WTC11 (cell line): Measurements from ENCODE around the gene C6orf132. TPM values are rescaled to one million over a fixed set of nuclear protein-coding genes. Genes with fewer than 3 reads are reported as not detected.

ENCODE experiments used
- ATAC-seq: fragments of 200-7000 bp; cut with Tn5 transposase; 2 replicates; pipeline ENCODE4 v1.10.0; 2021; ENCODE audit warnings: mild to moderate bottlenecking, moderate library complexity
- CTCF ChIA-PET: fragments of 300-600 bp; sonication (Branson Sonifier 250); formaldehyde crosslinking; loops from one replicate; lab custom pipeline; 2021; ENCODE audit warnings: antibody characterized with exemption; lab: Charles Lee
- POLR2A ChIA-PET: fragments of 350-600 bp; sonication (Branson Sonifier 250); formaldehyde crosslinking; loops from one replicate; lab custom pipeline; 2021; ENCODE audit warnings: antibody characterized with exemption; lab: Charles Lee
- DNase-seq: peaks from one replicate; pipeline ENCODE4 v3.0.0; 2021; ENCODE audit warnings: low spot score
- H3K27ac Mint-ChIP-seq: 2 replicates; pipeline ENCODE4 v1.8.0; 2021; ENCODE audit warnings: mixed read lengths
- H3K27me3 Mint-ChIP-seq: 2 replicates; pipeline ENCODE4 v1.8.0; 2021; ENCODE audit warnings: low read depth, mild to moderate bottlenecking, moderate library complexity, mixed read lengths
- H3K36me3 Mint-ChIP-seq: 2 replicates; pipeline ENCODE4 v1.8.0; 2021; ENCODE audit warnings: mixed read lengths
- H3K4me1 Mint-ChIP-seq: 2 replicates; pipeline ENCODE4 v1.8.0; 2022; ENCODE audit warnings: mixed read lengths
- H3K4me3 Mint-ChIP-seq: 2 replicates; pipeline ENCODE4 v1.8.0; 2021; ENCODE audit warnings: mild to moderate bottlenecking, moderate library complexity, mixed read lengths
- H3K9me3 Mint-ChIP-seq: 2 replicates; pipeline ENCODE4 v1.8.0; 2021; ENCODE audit warnings: mixed read lengths
- CREM ChIP-seq: sonication (generic); formaldehyde crosslinking; IDR thresholded peaks from 2 replicates; pipeline ENCODE4 v1.8.1; 2022; ENCODE audit warnings: mild to moderate bottlenecking, missing genetic modification reagents, moderate library complexity
- EMX1 ChIP-seq: fragments of 250-450 bp; sonication (Bioruptor Pico); IDR thresholded peaks from 2 replicates; pipeline ENCODE4 v1.8.0; 2021; ENCODE audit warnings: mild to moderate bottlenecking
- FOXP1 ChIP-seq: sonication (generic); formaldehyde crosslinking; IDR thresholded peaks from 2 replicates; pipeline ENCODE4 v1.8.0; 2022; ENCODE audit warnings: missing genetic modification reagents, mild to moderate bottlenecking, moderate library complexity, borderline replicate concordance
- GABPB1 ChIP-seq: sonication (generic); formaldehyde crosslinking; IDR thresholded peaks from 2 replicates; pipeline ENCODE4 v1.8.1; 2023; ENCODE audit warnings: mild to moderate bottlenecking, missing genetic modification reagents
- HMGA2 ChIP-seq: fragments of 250-450 bp; sonication (Bioruptor Pico); IDR thresholded peaks from 2 replicates; pipeline ENCODE4 v1.4.0; 2021; ENCODE audit warnings: mild to moderate bottlenecking, moderate library complexity
- NR1H2 ChIP-seq: sonication (generic); formaldehyde crosslinking; IDR thresholded peaks from 2 replicates; pipeline ENCODE4 v1.9.0; 2021; ENCODE audit warnings: mild to moderate bottlenecking, moderate library complexity, missing genetic modification reagents
- TEAD4 ChIP-seq: sonication (generic); formaldehyde crosslinking; IDR thresholded peaks from 2 replicates; pipeline ENCODE4 v1.8.0; 2022; ENCODE audit warnings: mild to moderate bottlenecking, missing genetic modification reagents
- ZNF263 ChIP-seq: sonication (generic); formaldehyde crosslinking; IDR thresholded peaks from 2 replicates; pipeline ENCODE4 v1.8.1; 2022; ENCODE audit warnings: low read depth, mild to moderate bottlenecking, moderate library complexity, missing genetic modification reagents
- ZNF416 ChIP-seq: fragments of 250-450 bp; sonication (Bioruptor Pico); IDR thresholded peaks from 2 replicates; pipeline ENCODE4 v1.9.0; 2021; ENCODE audit warnings: mild to moderate bottlenecking, inconsistent platforms
- total RNA-seq: library from RNA; stranded (reverse); gene quantifications from 3 replicates; pipeline ENCODE4 v1.2.3, GENCODE V29; 2021
- TF ChIP-seq, protein P1 (sequence below): sonication (generic); formaldehyde crosslinking; IDR thresholded peaks from 2 replicates; pipeline ENCODE4 v1.8.1; 2023; ENCODE audit warnings: mild to moderate bottlenecking, missing genetic modification reagents
- TF ChIP-seq, protein P2 (sequence below): sonication (generic); formaldehyde crosslinking; conservative IDR thresholded peaks from 2 replicates; pipeline ENCODE4 v1.8.1; 2022; ENCODE audit warnings: mild to moderate bottlenecking, missing genetic modification reagents
- TF ChIP-seq, protein P3 (sequence below): sonication (generic); formaldehyde crosslinking; IDR thresholded peaks from 2 replicates; pipeline ENCODE4 v1.8.0; 2023; ENCODE audit warnings: missing genetic modification reagents, mild to moderate bottlenecking, borderline replicate concordance
- TF ChIP-seq, protein P4 (sequence below): sonication (generic); formaldehyde crosslinking; IDR thresholded peaks from 2 replicates; pipeline ENCODE4 v1.8.0; 2022; ENCODE audit warnings: mild to moderate bottlenecking, missing genetic modification reagents
- TF ChIP-seq, protein P5 (sequence below): sonication (generic); formaldehyde crosslinking; IDR thresholded peaks from 2 replicates; pipeline ENCODE4 v1.8.1; 2023; ENCODE audit warnings: mild to moderate bottlenecking, missing genetic modification reagents, moderate library complexity
- TF ChIP-seq, protein P6 (sequence below): sonication (generic); formaldehyde crosslinking; IDR thresholded peaks from 2 replicates; pipeline ENCODE4 v1.8.0; 2022; ENCODE audit warnings: mild to moderate bottlenecking, missing genetic modification reagents
- TF ChIP-seq, protein P7 (sequence below): fragments of 200-600 bp; IDR thresholded peaks from 2 replicates; pipeline ENCODE4 v1.8.0; 2022; ENCODE audit warnings: antibody characterized with exemption
- TF ChIP-seq, protein P8 (sequence below): fragments of 250-450 bp; sonication (Bioruptor Pico); conservative IDR thresholded peaks from 2 replicates; pipeline ENCODE4 v1.9.0; 2021; ENCODE audit warnings: mild to moderate bottlenecking
- TF ChIP-seq, protein P9 (sequence below): fragments of 250-450 bp; sonication (Bioruptor Pico); IDR thresholded peaks from 2 replicates; pipeline ENCODE4 v1.8.0; 2021; ENCODE audit warnings: mild to moderate bottlenecking
- TF ChIP-seq, protein P10 (sequence below): sonication (generic); formaldehyde crosslinking; IDR thresholded peaks from 2 replicates; pipeline ENCODE4 v1.8.1; 2023; ENCODE audit warnings: mild to moderate bottlenecking, missing genetic modification reagents

Gene C6orf132
- total RNA-seq, 1 experiment from 2014 or later = 52.6 TPM

DNA sequence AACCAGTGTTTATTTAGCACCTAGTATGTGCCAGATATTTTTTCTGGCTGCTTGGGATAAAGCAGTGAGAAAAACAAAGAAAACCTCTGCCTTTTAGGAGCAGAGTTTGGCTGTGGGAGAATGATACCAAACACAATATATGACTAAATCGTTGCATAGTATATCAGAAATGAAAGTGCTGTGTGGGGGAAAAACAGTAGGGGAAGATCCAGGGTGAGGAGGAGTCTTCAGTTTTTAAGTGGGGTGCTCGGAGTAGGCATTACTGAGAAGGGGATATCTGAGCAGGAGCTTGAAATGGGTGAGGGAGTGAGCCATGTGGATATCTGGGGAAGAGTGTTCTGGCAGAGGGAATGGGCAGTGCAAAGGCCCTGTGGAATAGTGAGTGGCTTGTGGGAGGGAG lies 69.1 kb downstream of the C6orf132 start (continued):
- TF ChIP-seq, protein P1, sequence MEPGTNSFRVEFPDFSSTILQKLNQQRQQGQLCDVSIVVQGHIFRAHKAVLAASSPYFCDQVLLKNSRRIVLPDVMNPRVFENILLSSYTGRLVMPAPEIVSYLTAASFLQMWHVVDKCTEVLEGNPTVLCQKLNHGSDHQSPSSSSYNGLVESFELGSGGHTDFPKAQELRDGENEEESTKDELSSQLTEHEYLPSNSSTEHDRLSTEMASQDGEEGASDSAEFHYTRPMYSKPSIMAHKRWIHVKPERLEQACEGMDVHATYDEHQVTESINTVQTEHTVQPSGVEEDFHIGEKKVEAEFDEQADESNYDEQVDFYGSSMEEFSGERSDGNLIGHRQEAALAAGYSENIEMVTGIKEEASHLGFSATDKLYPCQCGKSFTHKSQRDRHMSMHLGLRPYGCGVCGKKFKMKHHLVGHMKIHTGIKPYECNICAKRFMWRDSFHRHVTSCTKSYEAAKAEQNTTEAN (CRISPR knock-in tag) = no peak
- no peak for TF ChIP-seq HMGA2 (CRISPR knock-in tag)
- TF ChIP-seq, protein P2, sequence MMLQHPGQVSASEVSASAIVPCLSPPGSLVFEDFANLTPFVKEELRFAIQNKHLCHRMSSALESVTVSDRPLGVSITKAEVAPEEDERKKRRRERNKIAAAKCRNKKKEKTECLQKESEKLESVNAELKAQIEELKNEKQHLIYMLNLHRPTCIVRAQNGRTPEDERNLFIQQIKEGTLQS (CRISPR knock-in tag) = no peak
- TF ChIP-seq ZNF263 (CRISPR knock-in tag) = no peak
- TF ChIP-seq NR1H2 = no peak
- TF ChIP-seq, protein P3, sequence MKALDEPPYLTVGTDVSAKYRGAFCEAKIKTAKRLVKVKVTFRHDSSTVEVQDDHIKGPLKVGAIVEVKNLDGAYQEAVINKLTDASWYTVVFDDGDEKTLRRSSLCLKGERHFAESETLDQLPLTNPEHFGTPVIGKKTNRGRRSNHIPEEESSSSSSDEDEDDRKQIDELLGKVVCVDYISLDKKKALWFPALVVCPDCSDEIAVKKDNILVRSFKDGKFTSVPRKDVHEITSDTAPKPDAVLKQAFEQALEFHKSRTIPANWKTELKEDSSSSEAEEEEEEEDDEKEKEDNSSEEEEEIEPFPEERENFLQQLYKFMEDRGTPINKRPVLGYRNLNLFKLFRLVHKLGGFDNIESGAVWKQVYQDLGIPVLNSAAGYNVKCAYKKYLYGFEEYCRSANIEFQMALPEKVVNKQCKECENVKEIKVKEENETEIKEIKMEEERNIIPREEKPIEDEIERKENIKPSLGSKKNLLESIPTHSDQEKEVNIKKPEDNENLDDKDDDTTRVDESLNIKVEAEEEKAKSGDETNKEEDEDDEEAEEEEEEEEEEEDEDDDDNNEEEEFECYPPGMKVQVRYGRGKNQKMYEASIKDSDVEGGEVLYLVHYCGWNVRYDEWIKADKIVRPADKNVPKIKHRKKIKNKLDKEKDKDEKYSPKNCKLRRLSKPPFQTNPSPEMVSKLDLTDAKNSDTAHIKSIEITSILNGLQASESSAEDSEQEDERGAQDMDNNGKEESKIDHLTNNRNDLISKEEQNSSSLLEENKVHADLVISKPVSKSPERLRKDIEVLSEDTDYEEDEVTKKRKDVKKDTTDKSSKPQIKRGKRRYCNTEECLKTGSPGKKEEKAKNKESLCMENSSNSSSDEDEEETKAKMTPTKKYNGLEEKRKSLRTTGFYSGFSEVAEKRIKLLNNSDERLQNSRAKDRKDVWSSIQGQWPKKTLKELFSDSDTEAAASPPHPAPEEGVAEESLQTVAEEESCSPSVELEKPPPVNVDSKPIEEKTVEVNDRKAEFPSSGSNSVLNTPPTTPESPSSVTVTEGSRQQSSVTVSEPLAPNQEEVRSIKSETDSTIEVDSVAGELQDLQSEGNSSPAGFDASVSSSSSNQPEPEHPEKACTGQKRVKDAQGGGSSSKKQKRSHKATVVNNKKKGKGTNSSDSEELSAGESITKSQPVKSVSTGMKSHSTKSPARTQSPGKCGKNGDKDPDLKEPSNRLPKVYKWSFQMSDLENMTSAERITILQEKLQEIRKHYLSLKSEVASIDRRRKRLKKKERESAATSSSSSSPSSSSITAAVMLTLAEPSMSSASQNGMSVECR = no peak
- no peak for TF ChIP-seq EMX1
- TF ChIP-seq, protein P4, sequence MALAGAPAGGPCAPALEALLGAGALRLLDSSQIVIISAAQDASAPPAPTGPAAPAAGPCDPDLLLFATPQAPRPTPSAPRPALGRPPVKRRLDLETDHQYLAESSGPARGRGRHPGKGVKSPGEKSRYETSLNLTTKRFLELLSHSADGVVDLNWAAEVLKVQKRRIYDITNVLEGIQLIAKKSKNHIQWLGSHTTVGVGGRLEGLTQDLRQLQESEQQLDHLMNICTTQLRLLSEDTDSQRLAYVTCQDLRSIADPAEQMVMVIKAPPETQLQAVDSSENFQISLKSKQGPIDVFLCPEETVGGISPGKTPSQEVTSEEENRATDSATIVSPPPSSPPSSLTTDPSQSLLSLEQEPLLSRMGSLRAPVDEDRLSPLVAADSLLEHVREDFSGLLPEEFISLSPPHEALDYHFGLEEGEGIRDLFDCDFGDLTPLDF (CRISPR knock-in tag) = no peak
- TF ChIP-seq, protein P5, sequence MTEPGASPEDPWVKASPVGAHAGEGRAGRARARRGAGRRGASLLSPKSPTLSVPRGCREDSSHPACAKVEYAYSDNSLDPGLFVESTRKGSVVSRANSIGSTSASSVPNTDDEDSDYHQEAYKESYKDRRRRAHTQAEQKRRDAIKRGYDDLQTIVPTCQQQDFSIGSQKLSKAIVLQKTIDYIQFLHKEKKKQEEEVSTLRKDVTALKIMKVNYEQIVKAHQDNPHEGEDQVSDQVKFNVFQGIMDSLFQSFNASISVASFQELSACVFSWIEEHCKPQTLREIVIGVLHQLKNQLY = no peak
- TF ChIP-seq FOXP1 (CRISPR knock-in tag) = no peak

DNA sequence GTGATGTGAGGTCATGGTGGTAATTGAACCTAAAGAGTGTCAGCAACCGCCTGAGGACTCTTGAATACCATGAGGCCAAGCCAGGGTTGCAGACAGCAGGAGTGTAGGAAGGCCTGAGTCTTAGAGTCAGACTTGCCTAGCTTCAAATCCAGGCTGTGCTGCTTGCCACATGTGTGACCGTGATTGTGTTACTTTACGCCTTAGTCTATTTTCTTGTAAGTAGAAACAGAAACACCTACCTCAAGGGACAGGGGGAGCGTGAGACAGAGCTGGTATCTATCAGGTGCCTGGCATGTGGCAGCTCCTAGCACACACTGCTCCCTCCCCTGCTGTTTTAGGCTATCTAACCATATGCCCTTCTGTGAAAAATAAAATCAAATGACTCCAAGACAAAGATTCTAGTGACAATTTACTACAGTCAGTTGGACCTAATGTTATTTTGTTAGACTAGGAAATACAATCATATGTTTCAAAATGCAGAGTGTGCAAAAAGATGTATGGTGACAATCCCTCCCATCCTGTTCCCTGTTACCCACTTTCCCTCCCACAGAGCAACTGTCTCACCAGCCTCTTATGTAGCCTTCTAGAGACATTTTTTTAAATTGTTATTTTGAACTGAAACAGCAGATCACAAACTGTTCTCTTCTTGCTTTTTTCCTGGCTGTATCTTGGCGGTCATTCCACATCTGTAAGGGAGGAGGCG lies 70.4 kb downstream of the C6orf132 start:
- CTCF ChIA-PET = interaction anchor here (2.4 kb wide), 1 partner anchor 33 kb away, joined by 11 read pairs; no protein-coding TSS in a partner anchor
- ATAC-seq = no peak
- no peak for TF ChIP-seq ZNF416
- TF ChIP-seq, protein P6, sequence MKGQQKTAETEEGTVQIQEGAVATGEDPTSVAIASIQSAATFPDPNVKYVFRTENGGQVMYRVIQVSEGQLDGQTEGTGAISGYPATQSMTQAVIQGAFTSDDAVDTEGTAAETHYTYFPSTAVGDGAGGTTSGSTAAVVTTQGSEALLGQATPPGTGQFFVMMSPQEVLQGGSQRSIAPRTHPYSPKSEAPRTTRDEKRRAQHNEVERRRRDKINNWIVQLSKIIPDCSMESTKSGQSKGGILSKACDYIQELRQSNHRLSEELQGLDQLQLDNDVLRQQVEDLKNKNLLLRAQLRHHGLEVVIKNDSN (CRISPR knock-in tag) = no peak
- TF ChIP-seq TEAD4 (CRISPR knock-in tag) = no peak
- TF ChIP-seq, protein P7, sequence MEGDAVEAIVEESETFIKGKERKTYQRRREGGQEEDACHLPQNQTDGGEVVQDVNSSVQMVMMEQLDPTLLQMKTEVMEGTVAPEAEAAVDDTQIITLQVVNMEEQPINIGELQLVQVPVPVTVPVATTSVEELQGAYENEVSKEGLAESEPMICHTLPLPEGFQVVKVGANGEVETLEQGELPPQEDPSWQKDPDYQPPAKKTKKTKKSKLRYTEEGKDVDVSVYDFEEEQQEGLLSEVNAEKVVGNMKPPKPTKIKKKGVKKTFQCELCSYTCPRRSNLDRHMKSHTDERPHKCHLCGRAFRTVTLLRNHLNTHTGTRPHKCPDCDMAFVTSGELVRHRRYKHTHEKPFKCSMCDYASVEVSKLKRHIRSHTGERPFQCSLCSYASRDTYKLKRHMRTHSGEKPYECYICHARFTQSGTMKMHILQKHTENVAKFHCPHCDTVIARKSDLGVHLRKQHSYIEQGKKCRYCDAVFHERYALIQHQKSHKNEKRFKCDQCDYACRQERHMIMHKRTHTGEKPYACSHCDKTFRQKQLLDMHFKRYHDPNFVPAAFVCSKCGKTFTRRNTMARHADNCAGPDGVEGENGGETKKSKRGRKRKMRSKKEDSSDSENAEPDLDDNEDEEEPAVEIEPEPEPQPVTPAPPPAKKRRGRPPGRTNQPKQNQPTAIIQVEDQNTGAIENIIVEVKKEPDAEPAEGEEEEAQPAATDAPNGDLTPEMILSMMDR = no peak
- TF ChIP-seq, protein P8, sequence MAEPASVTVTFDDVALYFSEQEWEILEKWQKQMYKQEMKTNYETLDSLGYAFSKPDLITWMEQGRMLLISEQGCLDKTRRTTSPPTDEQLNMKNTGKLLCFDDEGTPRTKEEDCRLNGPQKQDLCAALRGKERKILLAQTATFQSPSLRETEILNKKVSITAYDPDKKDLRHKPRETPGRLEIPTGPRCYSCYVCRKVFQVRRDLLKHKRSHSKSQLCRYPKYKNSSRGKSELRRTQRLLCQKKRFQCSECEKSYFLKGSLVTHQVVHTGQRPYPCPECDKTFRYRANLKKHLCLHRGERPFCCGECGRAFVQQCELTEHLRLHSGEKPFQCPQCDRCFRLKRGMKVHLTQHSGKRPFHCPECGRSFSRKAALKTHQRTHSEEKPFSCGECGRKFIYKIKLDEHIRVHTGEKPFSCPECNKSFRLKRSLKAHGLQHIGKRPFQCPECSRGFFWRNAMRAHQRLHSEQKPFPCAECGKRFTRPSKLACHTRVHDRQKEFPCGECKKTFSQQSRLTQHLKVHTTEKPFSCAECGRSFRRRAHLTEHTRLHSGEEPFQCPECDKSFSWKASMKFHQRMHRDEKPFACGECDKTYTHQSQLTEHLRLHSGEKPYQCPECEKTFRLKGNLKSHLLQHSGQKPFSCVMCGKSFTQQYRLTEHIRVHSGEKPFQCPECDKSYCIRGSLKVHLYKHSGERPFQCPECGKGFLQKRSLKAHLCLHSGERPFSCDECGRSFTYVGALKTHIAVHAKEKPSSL = no peak
- TF ChIP-seq HMGA2 (CRISPR knock-in tag) = no peak
- no peak for TF ChIP-seq GABPB1 (CRISPR knock-in tag)
- TF ChIP-seq CREM = no peak
- TF ChIP-seq, protein P9, sequence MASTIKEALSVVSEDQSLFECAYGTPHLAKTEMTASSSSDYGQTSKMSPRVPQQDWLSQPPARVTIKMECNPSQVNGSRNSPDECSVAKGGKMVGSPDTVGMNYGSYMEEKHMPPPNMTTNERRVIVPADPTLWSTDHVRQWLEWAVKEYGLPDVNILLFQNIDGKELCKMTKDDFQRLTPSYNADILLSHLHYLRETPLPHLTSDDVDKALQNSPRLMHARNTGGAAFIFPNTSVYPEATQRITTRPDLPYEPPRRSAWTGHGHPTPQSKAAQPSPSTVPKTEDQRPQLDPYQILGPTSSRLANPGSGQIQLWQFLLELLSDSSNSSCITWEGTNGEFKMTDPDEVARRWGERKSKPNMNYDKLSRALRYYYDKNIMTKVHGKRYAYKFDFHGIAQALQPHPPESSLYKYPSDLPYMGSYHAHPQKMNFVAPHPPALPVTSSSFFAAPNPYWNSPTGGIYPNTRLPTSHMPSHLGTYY (CRISPR knock-in tag) = no peak
- TF ChIP-seq, protein P10, sequence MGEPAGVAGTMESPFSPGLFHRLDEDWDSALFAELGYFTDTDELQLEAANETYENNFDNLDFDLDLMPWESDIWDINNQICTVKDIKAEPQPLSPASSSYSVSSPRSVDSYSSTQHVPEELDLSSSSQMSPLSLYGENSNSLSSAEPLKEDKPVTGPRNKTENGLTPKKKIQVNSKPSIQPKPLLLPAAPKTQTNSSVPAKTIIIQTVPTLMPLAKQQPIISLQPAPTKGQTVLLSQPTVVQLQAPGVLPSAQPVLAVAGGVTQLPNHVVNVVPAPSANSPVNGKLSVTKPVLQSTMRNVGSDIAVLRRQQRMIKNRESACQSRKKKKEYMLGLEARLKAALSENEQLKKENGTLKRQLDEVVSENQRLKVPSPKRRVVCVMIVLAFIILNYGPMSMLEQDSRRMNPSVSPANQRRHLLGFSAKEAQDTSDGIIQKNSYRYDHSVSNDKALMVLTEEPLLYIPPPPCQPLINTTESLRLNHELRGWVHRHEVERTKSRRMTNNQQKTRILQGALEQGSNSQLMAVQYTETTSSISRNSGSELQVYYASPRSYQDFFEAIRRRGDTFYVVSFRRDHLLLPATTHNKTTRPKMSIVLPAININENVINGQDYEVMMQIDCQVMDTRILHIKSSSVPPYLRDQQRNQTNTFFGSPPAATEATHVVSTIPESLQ (CRISPR knock-in tag) = no peak
- TF ChIP-seq EMX1 = no peak

More for the DNA sequence above, 70.4 kb downstream of the C6orf132 start:
- Mint-ChIP-seq H3K27me3 (no peaks in the 10 kb centered on the region), H3K4me3 (no peak overlapping the region), H3K27ac (no peak overlapping the region; the same call in 1 of the 2 replicates), H3K36me3 (peaks cover 28% of the 10 kb centered on the region), H3K9me3 (no peaks in the 10 kb centered on the region), H3K4me1 (no peaks in the 10 kb centered on the region)
- no peak for DNase-seq
- POLR2A ChIA-PET = no interaction called here
